AG10803 (cell line): Measurements from ENCODE around the gene RRAD.

Source experiments
- DNase-seq: peaks from one replicate; pipeline ENCODE4 v3.0.0; 2010; ENCODE audit warnings: low read depth
- H3K4me3 ChIP-seq: 2 replicates; pipeline ENCODE4 v1.5.1; 2011; ENCODE audit warnings: mild to moderate bottlenecking, low read length, control low read depth
- CTCF ChIP-seq: conservative IDR thresholded peaks from 2 replicates; pipeline ENCODE4 v1.5.1; 2011; ENCODE audit warnings: mild to moderate bottlenecking, low read length, control low read depth, inconsistent platforms

The RRAD gene

GRCh38 chr16:66906916-66907836, 18.2 kb downstream of the RRAD start:
- no peak for DNase-seq
- H3K4me3 ChIP-seq, result no peak overlapping the region
- no peak for TF ChIP-seq CTCF

- no peak for DNase-seq
- H3K4me3 ChIP-seq, result no peak overlapping the region
- no peak for TF ChIP-seq CTCF
Observed at GRCh38 chr16:66905633-66906539, 19.4 kb downstream of the RRAD start.

- DNase-seq, result no peak
- TF ChIP-seq CTCF, result no peak
- no peak overlapping the region for H3K4me3 ChIP-seq
Observed at GRCh38 chr16:66904846-66905632, 20.3 kb downstream of the RRAD start.

- TF ChIP-seq CTCF, result no peak
- no peak for DNase-seq
- H3K4me3 ChIP-seq, result no peak overlapping the region
Observed at GRCh38 chr16:66904428-66904845, 20.9 kb downstream of the RRAD start.

GRCh38 chr16:66903544-66904427, 21.5 kb downstream of the RRAD start:
- H3K4me3 ChIP-seq, result no peak overlapping the region
- no peak for DNase-seq
- no peak for TF ChIP-seq CTCF
